A549 (cell line): ENCODE results near the gene SSPN. TPM values are rescaled to one million over a fixed set of nuclear protein-coding genes. Genes with fewer than 3 reads are reported as not detected.
A peak's percentile ranks its signal among the peaks of the same experiment; 100 is the strongest.

Experiments
- ATAC-seq, 2 experiments: fragments of 200-7000 bp in 1 of 2; fragments of >200 bp in 1 of 2; cut with Nextera tagmentation in 1 of 2; cut with Tn5 transposase in 1 of 2; 3 replicates each; pipeline versions ENCODE4 v1.8.0 to v1.9.1; 2018 to 2020; ENCODE audit warnings: mild to moderate bottlenecking in 1 of 2, moderate library complexity in 1 of 2
- CTCF ChIA-PET: fragments of 300-600 bp; sonication (Branson Sonifier 250); formaldehyde crosslinking; extraction: SDS; loops from one replicate; lab custom pipeline; 2021; ENCODE audit warnings: antibody characterized with exemption, inconsistent platforms; lab: Yijun Ruan, JAX
- POLR2A ChIA-PET: fragments of 350-600 bp; formaldehyde crosslinking; extraction: SDS; loops from one replicate; lab custom pipeline; 2021; ENCODE audit warnings: antibody characterized with exemption, inconsistent platforms; lab: Yijun Ruan, JAX
- DNase-seq, 2 experiments: peaks; one replicate each; pipeline versions ENCODE4 v3.0.0 to v3.0.0-alpha.2; 2011 to 2016; ENCODE audit warnings: low read depth in 1 of 2, low spot score in 1 of 2
- FAIRE-seq: peaks from 2 replicates; lab custom pipeline; 2011; peaks lifted over from hg19 to GRCh38; lab: Jason Lieb, UNC
- H3K27ac ChIP-seq, 2 experiments: fragments of >200 bp; sonication (Bioruptor Twin); formaldehyde crosslinking; 3 replicates each; pipeline ENCODE4 v1.5.1; 2016 to 2017
- H3K4me1 ChIP-seq: fragments of >200 bp; sonication (Bioruptor Twin); formaldehyde crosslinking; 3 replicates; pipeline ENCODE4 v1.6.1; 2016
- H3K4me2 ChIP-seq: fragments of >200 bp; sonication (Bioruptor Twin); formaldehyde crosslinking; 3 replicates; pipeline ENCODE4 v1.6.1; 2016
- H3K4me3 ChIP-seq: fragments of >200 bp; sonication (Bioruptor Twin); formaldehyde crosslinking; 3 replicates; pipeline ENCODE4 v1.5.1; 2016
- H3K9me3 ChIP-seq: fragments of >200 bp; sonication (Bioruptor Twin); formaldehyde crosslinking; 3 replicates; pipeline ENCODE4 v1.6.1; 2016
- BCL3 ChIP-seq: fragments of >200 bp; sonication (Bioruptor Twin); formaldehyde crosslinking; IDR thresholded peaks from 3 replicates; pipeline ENCODE4 v1.6.1; 2016
- BHLHE40 ChIP-seq: IDR thresholded peaks from 2 replicates; pipeline ENCODE4 v1.6.1; 2012; ENCODE audit warnings: low read depth, low read length, inconsistent platforms
- CBX8 ChIP-seq: fragments of 200-600 bp; sonication (generic); IDR thresholded peaks from 2 replicates; pipeline ENCODE4 v1.6.1; 2016
- CEBPB ChIP-seq, 2 experiments: fragments of >200 bp in 1 of 2; sonication (Bioruptor Twin) in 1 of 2; formaldehyde crosslinking in 1 of 2; IDR thresholded peaks; 2 replicates each; pipeline ENCODE4 v1.6.1; 2012 to 2016
- CHD4 ChIP-seq: fragments of 200-600 bp; sonication (generic); IDR thresholded peaks from 2 replicates; pipeline ENCODE4 v1.6.1; 2016; ENCODE audit warnings: antibody characterized with exemption, mild to moderate bottlenecking, borderline replicate concordance
- CTCF ChIP-seq: fragments of >200 bp; sonication (Bioruptor Twin); formaldehyde crosslinking; IDR thresholded peaks from 3 replicates; pipeline ENCODE4 v1.5.1; 2016
- EHMT2 ChIP-seq: fragments of 200-600 bp; sonication (generic); IDR thresholded peaks from 2 replicates; pipeline ENCODE4 v1.6.1; 2016; ENCODE audit warnings: antibody characterized with exemption, low read depth, mild to moderate bottlenecking, moderate library complexity
- EP300 ChIP-seq, 2 experiments: fragments of >200 bp; sonication (Bioruptor Twin); formaldehyde crosslinking; IDR thresholded peaks; 2 replicates in 1 of 2; 3 replicates in 1 of 2; pipeline ENCODE4 v1.6.1; 2016 to 2017
- ESRRA ChIP-seq: fragments of 150-350 bp; IDR thresholded peaks from 2 replicates; pipeline ENCODE4 v1.6.1; 2014; ENCODE audit warnings: mild to moderate bottlenecking, low read length, borderline replicate concordance
- FOSB ChIP-seq: fragments of 250-450 bp; sonication (Bioruptor Pico); IDR thresholded peaks from 2 replicates; pipeline ENCODE4 v1.5.0; 2020; ENCODE audit warnings: mild to moderate bottlenecking, moderate library complexity
- FOSL2 ChIP-seq, 2 experiments: fragments of 450-650 bp in 1 of 2; fragments of >200 bp in 1 of 2; sonication (Bioruptor Twin) in 1 of 2; formaldehyde crosslinking; IDR thresholded peaks; 2 replicates each; pipeline versions ENCODE4 v1.5.0 to v1.6.1; 2016 to 2020; ENCODE audit warnings: mild to moderate bottlenecking in 1 of 2, moderate library complexity in 1 of 2
- GATA3 ChIP-seq: IDR thresholded peaks from 2 replicates; pipeline ENCODE4 v1.6.1; 2012; ENCODE audit warnings: borderline replicate concordance
- HEYL ChIP-seq: fragments of 250-450 bp; sonication (Bioruptor Pico); IDR thresholded peaks from 2 replicates; pipeline ENCODE4 v1.8.0; 2021; ENCODE audit warnings: mild to moderate bottlenecking, moderate library complexity
- HOXA7 ChIP-seq: fragments of 250-450 bp; sonication (Bioruptor Pico); IDR thresholded peaks from 2 replicates; pipeline ENCODE4 v1.5.0; 2020; ENCODE audit warnings: mild to moderate bottlenecking, moderate library complexity
- HOXB5 ChIP-seq: fragments of 250-450 bp; sonication (Bioruptor Pico); IDR thresholded peaks from 2 replicates; pipeline ENCODE4 v1.5.0; 2020; ENCODE audit warnings: mild to moderate bottlenecking, moderate library complexity
- JUN ChIP-seq, 2 experiments: fragments of >200 bp; sonication (Bioruptor Twin); formaldehyde crosslinking; IDR thresholded peaks; 2 replicates in 1 of 2; 3 replicates in 1 of 2; pipeline ENCODE4 v1.6.1; 2016 to 2017
- JUNB ChIP-seq: fragments of >200 bp; sonication (Bioruptor Twin); formaldehyde crosslinking; IDR thresholded peaks from 2 replicates; pipeline ENCODE4 v1.6.1; 2016
- MAFK ChIP-seq: fragments of 450-650 bp; IDR thresholded peaks from 2 replicates; pipeline ENCODE4 v1.6.1; 2014; ENCODE audit not compliant: partially characterized antibody
- NPAS2 ChIP-seq: fragments of 250-450 bp; sonication (Bioruptor Pico); IDR thresholded peaks from 2 replicates; pipeline ENCODE4 v1.8.0; 2022; ENCODE audit warnings: mild to moderate bottlenecking, moderate library complexity, borderline replicate concordance
- PHF8 ChIP-seq: fragments of 200-600 bp; sonication (generic); IDR thresholded peaks from 2 replicates; pipeline ENCODE4 v1.6.1; 2016; ENCODE audit warnings: low read depth, mild to moderate bottlenecking, antibody characterized with exemption, moderate library complexity, borderline replicate concordance
- POLR2A ChIP-seq: IDR thresholded peaks from 2 replicates; pipeline ENCODE4 v1.6.1; 2012; ENCODE audit warnings: mild to moderate bottlenecking, low read length
- RAD21 ChIP-seq, 2 experiments: fragments of >200 bp in 1 of 2; sonication (Bioruptor Twin) in 1 of 2; formaldehyde crosslinking in 1 of 2; IDR thresholded peaks in 1 of 2; conservative IDR thresholded peaks in 1 of 2; 2 replicates in 1 of 2; 3 replicates in 1 of 2; pipeline ENCODE4 v1.6.1; 2012 to 2018; ENCODE audit warnings: inconsistent platforms in 1 of 2
- REST ChIP-seq: fragments of 200-600 bp; sonication (generic); IDR thresholded peaks from 2 replicates; pipeline ENCODE4 v1.6.1; 2016; ENCODE audit warnings: antibody characterized with exemption, mild to moderate bottlenecking, moderate library complexity
- RNF2 ChIP-seq: fragments of 200-600 bp; sonication (generic); IDR thresholded peaks from 2 replicates; pipeline ENCODE4 v1.6.1; 2016; ENCODE audit warnings: low read depth, mild to moderate bottlenecking, antibody characterized with exemption, moderate library complexity, borderline replicate concordance
- SREBF2 ChIP-seq: fragments of 450-650 bp; IDR thresholded peaks from 2 replicates; pipeline ENCODE4 v1.6.1; 2014; ENCODE audit warnings: mild to moderate bottlenecking, moderate library complexity
- TFCP2L1 ChIP-seq: fragments of 250-450 bp; sonication (Bioruptor Pico); IDR thresholded peaks from 2 replicates; pipeline ENCODE4 v1.5.0; 2021; ENCODE audit warnings: mild to moderate bottlenecking
- ZNF302 ChIP-seq: fragments of 250-450 bp; sonication (Bioruptor Pico); IDR thresholded peaks from 2 replicates; pipeline ENCODE4 v1.9.0; 2021; ENCODE audit warnings: inconsistent platforms, mild to moderate bottlenecking, moderate library complexity
- ZSCAN20 ChIP-seq: fragments of 250-450 bp; sonication (Bioruptor Pico); IDR thresholded peaks from 2 replicates; pipeline ENCODE4 v1.8.0; 2022; ENCODE audit warnings: mild to moderate bottlenecking, moderate library complexity
- WGBS: methylation state at CpG from one replicate; pipeline ENCODE4 v1.1.6; 2017; ENCODE audit errors: missing lambda C conversion rate; 5-methylcytosine and 5-hydroxymethylcytosine counted together
- polyA plus RNA-seq, 4 experiments: library from polyadenylated mRNA; depleted of rRNA in 3 of 4; stranded (reverse); fragments of >200 nt; fragmentation: RNase III in 1 of 4; extraction: RNeasy Plus Mini Kit Qiagen cat#74134 plus additional on column Dnase treatment in 1 of 4; gene quantifications; 2 replicates in 3 of 4; 3 replicates in 1 of 4; pipeline ENCODE4 v1.2.3, GENCODE V29; 2011 to 2017
- TF ChIP-seq, protein P1 (sequence below): IDR thresholded peaks from 2 replicates; pipeline ENCODE4 v1.6.1; 2012
- TF ChIP-seq, protein P2 (sequence below): IDR thresholded peaks from 2 replicates; pipeline ENCODE4 v1.6.1; 2012; ENCODE audit warnings: low read depth, borderline replicate concordance
- TF ChIP-seq, protein P3 (sequence below): fragments of >200 bp; sonication (Bioruptor Twin); formaldehyde crosslinking; IDR thresholded peaks from 2 replicates; pipeline ENCODE4 v1.6.1; 2016

SSPN gene
- polyA plus RNA-seq, 2 of the 4 experiments (the other 2 are of a cell fraction) = 0.85 to 2.6 TPM

DNA sequence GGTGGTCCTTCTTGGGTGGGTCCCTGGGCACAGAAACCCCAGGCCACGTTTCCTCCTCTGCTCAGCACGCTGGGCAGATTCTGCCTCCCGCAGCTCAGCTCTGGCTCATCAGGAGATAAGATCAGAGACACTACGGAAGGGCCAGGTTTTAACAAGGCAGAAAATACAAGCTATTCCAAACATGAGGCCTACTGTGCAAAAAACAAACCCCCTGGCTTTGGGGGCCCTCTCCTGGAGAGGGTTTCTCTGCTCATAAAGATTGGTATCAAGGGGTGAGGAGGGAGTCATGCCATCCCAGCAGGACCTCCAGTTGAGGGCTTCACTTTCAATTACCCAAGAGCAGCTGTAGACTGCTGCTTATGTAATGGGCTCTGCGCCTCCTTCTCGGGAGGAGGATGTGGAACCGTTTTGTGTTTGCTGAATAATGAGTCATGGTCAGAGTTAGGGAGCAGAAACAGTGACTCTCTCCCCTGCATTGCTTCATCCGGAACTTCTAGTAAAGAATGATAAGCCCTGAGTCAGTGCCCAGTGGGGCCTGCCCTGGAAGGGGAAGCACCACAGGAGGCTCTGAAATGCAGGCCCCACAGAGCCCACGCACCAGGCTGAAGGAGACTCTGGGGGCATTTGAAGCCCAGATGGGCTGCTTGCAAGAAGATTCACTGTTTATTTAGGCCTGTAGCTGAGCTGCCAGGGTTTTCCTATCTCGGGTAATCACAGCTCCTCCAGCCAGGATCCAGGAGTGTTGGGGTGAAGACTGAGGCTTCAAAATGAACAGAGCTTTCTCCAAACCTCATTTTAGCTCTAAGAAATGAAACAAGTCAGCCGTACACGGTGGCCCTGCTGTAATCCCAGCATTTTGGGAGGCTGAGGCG, 79.3 kb downstream of the SSPN start:
- FAIRE-seq (peak; percentile 86), DNase-seq (peak; percentile 91 to 98), ATAC-seq (peak; percentile 96 to 97)
- Histone ChIP-seq H3K9me3 (no peaks in the 10 kb centered on the region), H3K27ac (peak overlapping the region; percentile 80 to 83), H3K4me1 (peaks cover 53% of the 10 kb centered on the region), H3K4me3 (no peak overlapping the region), H3K4me2 (peak overlapping the region; percentile 64)
- 6% methylated on average over 13 of the region's 13 CpGs for WGBS
- ChIA-PET CTCF (interaction anchor here (0.6 to 5.4 kb wide), 27 partner anchors 9 to 427 kb away, joined by 3 to 110 read pairs (median 4); partner anchors contain the start of genes BHLHE41 and SSPN), POLR2A (interaction anchor here (0.7 to 2.0 kb wide), 10 partner anchors 13 to 558 kb away, joined by 3 to 28 read pairs (median 5); partner anchors contain the start of genes BHLHE41, ITPR2 and SSPN)
- TF ChIP-seq CHD4 (no peak), FOSL2 (IDR thresholded peaks at IDR 0.05) (peak; percentile 99), FOSL2 (CRISPR knock-in tag; IDR thresholded peaks at IDR 0.05) (peak; percentile 100), HOXA7 (CRISPR knock-in tag) (no peak), REST (no peak), BCL3 (peak; percentile 98), JUNB (peak; percentile 97), PHF8 (no peak), JUN (IDR thresholded peaks at IDR 0.05) (peak; percentile 96 to 97; a peak in 4 of 5 replicates), ESRRA (no peak), HEYL (CRISPR knock-in tag) (0 out of 2 replicates have a peak, but pooled peaks have one; percentile 61), GATA3 (peak; percentile 98), POLR2A (no peak), NPAS2 (CRISPR knock-in tag) (no peak), CBX8 (no peak), RNF2 (no peak), HOXB5 (CRISPR knock-in tag) (no peak; the same call in 1 of the 2 replicates), ZSCAN20 (CRISPR knock-in tag) (no peak), FOSB (no peak), MAFK (peak; percentile 74), EHMT2 (0 out of 2 replicates have a peak, but pooled peaks have one; percentile 37), EP300 (IDR thresholded peaks at IDR 0.05) (peak; percentile 82 to 92; a peak in 3 of 5 replicates), SREBF2 (no peak), CEBPB (IDR thresholded peaks at IDR 0.05) (peak; percentile 96 to 99), ZNF302 (0 out of 2 replicates have a peak, but pooled peaks have one; percentile 10), TFCP2L1 (CRISPR knock-in tag) (no peak), BHLHE40 (no peak), CTCF (peak; percentile 49), RAD21 (conservative IDR thresholded peaks at IDR 0.05 in 1 of 2, IDR thresholded peaks at IDR 0.05 in 1 of 2) (peak; percentile 68 to 81)
- TF ChIP-seq, protein P1, sequence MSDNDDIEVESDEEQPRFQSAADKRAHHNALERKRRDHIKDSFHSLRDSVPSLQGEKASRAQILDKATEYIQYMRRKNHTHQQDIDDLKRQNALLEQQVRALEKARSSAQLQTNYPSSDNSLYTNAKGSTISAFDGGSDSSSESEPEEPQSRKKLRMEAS = peak; percentile 90
- TF ChIP-seq, protein P2, sequence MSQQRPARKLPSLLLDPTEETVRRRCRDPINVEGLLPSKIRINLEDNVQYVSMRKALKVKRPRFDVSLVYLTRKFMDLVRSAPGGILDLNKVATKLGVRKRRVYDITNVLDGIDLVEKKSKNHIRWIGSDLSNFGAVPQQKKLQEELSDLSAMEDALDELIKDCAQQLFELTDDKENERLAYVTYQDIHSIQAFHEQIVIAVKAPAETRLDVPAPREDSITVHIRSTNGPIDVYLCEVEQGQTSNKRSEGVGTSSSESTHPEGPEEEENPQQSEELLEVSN = 0 out of 2 replicates have a peak, but pooled peaks have one; percentile 50
- TF ChIP-seq, protein P3, sequence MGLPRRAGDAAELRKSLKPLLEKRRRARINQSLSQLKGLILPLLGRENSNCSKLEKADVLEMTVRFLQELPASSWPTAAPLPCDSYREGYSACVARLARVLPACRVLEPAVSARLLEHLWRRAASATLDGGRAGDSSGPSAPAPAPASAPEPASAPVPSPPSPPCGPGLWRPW = peak; percentile 78; the same call in 1 of the 2 replicates
